ENCODE data around the gene B3GNT9.

The B3GNT9 gene

DNA sequence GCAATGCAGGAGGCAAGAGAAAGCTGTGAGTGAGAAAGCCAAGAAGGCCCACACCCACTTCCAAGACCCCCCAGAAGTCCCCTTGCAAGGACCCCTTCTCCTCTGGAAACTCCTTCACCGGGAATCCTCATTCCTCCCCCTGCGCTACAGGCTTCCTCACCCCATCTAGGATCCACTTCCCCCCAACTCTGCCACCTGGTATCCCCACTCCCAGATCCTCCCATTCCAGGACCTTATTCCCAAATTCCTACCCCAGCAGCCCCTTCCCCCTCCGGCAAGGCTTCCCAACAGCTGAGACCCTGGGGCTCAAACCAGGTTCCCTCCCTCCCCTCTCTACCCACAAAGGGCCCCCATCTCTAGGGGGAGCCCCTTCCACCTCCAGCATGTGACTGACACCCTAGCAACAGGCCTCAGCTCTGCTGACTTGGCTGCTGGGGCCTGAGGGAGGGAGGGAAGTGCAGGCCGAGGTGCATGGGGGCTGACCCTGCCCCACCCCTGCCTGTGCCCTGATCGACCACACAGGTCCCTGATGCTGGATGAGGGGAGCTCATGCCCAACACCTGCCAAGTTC, 15.9 kb upstream of the B3GNT9 start:
- no peak for DNase-seq (ENCODE audit: low read depth)

DNA sequence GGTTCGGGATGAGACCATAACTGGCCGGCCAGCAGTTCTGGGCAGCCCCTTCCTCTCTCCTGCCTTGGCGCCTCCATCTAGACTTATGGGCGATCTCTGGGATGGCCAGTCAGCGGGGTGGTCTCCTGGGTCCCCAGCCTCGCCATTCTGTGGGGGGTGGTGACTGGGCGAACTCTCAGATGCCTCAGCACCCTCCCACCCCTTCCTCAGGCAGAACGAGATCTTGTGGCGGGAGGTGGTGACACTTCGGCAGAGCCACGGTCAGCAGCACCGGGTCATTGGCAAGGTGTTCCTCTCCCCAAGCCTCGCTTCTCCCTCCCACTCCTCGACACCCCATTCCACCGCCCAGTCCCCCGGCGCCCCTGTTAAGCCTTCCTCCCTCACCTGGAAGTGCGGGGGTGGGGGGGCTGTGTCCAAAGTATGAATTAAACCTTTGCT, 15.3 kb upstream of the B3GNT9 start:
- DNase-seq (ENCODE audit: low read depth) = no peak

DNA sequence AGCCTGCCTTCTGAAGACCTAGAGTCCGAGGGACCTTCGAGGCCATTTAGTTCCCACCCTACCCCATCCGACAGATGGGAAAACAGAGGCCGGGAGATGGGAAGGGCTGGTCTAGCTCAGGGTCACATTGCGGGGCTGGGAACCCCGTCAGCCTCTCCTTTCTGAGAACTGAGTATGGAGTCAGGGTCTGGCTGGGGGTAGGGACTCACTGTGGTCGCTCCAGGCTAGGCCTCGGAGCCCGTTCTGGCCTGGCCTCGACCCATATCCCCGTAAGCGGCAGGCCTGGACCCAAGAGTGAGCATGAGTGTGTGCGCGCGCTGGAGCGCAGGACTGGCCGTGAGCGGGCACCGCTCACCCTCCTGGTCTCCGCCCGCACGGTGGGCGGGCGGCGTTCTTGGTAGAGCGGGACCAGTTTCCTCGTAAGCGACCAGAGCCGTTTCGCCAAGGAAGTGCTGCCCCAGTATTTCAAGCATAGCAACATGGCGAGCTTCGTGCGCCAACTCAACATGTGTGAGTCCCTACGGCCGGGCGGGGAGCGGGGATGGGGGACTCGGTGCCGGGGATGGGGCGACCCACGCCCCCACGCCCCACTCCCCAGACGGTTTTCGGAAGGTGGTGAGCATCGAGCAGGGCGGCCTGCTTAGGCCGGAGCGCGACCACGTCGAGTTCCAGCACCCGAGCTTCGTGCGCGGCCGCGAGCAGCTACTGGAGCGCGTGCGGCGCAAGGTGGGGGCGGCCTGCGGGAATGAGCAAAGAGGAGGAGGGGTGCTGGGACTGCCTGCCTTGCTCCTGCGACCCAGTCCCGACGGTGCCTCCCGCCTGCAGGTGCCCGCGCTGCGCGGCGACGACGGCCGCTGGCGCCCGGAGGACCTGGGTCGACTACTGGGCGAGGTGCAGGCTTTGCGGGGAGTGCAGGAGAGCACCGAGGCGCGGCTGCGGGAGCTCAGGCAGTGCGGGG, 14.6 kb upstream of the B3GNT9 start:
- DNase-seq (ENCODE audit: low read depth) = no peak

DNA sequence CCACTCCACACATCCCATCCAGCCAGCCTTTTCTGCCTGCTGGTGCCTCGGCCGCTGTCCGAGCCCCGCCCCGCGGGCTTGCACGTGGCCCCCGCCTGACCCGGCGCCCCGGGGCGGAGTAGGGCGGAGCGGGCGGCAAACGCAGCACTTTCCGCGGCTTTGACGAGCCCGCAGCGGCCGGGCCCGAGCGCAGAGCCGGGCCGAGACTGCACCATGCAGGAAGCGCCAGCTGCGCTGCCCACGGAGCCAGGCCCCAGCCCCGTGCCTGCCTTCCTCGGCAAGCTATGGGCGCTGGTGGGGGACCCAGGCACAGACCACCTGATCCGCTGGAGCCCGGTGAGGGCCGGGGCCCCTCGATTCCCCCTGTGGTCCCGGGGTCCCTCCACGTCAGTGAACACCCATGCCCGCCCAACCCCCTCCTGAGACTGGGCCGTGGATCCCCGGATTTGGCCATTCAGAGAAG, 13.8 kb upstream of the B3GNT9 start, which contains the start of gene HSF4:
HSF4 (plus strand) TSS at position 147 of the 463 bp plus-strand sequence; CDS start at position 214, 67 bp downstream.
- no peak for DNase-seq (ENCODE audit: low read depth)

DNA sequence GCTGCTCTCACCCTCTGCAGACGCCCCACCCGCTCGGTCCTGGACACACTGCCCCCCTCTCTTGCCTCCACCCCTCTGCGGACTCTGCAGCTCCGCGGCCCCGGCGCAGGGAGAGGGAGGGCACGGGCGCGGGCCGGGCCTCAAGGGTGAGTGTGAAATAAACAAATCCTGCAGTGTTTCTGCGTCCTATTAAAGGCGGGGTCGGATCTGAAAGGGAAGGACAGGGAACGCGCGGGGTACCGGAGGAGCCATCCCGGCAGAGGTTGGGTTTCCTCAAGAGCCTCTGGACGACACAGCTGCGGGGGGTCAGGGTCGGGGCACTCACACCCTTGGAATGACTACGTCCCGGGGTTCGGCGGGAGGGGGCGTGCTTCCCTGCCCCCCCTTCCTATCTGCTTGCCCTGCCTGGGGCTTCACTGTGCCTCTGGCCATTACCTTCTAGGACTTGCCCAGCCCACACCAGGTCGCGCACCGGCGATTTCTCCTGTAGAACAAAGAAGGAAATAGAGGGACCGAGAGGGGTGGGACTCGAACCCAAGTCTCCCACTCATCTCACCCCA, 13.3 kb upstream of the B3GNT9 start:
- DNase-seq (ENCODE audit: low read depth) = no peak

DNA sequence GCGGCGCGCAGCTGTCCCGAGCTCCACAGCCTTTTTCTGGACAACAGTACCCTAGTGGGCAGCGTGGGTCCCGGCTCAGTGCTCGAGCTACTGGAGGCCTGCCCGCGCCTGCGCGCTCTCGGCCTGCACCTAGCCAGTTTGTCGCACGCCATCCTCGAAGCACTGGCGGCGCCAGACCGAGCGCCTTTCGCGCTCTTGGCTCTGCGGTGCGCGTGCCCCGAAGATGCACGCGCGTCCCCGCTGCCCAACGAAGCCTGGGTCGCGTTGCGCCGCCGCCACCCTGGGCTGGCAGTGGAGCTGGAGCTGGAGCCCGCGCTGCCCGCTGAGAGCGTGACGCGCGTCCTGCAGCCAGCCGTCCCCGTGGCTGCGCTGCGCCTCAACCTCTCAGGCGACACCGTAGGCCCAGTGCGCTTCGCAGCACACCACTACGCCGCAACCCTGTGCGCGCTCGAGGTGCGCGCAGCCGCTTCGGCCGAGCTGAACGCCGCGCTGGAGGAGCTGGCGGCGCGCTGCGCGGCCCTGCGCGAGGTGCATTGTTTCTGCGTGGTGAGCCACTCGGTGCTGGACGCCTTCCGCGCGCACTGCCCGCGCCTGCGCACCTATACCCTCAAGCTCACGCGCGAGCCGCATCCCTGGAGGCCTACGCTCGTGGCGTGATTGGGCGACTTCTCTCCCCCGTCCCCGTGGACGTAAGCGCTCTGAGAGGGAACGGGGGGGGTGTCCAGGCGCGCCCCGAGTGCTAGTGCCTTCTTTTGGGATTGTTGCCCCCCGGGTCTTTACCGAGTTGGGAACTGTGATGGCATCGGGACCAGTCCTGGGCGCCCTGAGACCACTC, 12.6 kb upstream of the B3GNT9 start:
- no peak for DNase-seq (ENCODE audit: low read depth)

DNA sequence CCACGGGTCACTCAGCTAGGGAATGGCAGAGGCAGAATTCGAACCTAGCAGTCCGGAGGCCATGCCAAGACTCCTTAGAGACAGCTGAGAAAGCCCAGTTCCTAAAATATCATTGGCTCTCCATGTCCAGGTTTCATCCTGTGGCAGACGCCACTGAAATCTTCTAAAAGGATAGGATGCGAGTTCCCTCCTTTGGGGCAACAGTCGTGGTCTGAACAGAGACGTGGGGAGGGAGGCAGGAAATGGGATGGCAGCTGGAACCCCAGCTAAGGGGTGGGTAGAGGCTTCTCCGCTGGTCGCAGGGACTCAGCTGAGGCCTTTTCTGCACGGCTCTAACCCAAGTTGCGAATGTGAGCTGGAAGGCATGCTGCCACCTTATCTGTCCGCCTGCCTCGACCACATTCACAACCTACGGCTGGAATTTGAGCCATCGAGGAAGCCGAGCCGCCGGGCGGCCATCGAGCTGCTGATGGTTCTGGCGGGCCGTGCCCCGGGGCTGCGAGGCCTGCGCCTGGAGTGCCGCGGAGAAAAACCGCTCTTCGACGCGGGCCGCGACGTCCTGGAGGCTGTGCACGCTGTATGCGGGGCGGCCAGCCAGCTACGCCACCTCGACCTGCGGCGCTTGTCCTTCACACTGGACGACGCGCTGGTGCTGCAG, 11.8 kb upstream of the B3GNT9 start:
- no peak for DNase-seq (ENCODE audit: low read depth)

DNA sequence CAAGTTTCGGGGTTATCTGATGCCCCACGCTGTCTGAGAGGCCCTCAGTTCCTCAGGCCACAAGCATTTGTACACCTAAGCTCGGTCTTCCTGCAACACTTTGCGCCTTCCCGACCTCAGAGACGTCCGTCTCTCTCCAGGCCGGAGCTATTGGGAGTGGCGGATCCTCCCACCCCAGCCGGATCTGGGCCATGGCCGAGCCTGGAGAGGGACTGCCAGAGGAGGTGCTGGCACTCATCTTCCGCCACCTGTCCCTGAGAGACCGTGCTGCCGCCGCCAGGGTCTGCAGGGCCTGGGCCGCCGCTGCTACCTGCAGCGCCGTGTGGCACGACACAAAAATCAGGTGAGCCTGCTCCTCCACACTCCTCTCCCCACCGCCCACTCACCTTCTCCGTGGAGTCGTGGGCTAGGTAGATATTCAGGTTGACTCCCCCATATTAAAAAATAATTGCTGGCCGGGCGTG, 10.8 kb upstream of the B3GNT9 start:
- no peak for DNase-seq (ENCODE audit: low read depth)

DNA sequence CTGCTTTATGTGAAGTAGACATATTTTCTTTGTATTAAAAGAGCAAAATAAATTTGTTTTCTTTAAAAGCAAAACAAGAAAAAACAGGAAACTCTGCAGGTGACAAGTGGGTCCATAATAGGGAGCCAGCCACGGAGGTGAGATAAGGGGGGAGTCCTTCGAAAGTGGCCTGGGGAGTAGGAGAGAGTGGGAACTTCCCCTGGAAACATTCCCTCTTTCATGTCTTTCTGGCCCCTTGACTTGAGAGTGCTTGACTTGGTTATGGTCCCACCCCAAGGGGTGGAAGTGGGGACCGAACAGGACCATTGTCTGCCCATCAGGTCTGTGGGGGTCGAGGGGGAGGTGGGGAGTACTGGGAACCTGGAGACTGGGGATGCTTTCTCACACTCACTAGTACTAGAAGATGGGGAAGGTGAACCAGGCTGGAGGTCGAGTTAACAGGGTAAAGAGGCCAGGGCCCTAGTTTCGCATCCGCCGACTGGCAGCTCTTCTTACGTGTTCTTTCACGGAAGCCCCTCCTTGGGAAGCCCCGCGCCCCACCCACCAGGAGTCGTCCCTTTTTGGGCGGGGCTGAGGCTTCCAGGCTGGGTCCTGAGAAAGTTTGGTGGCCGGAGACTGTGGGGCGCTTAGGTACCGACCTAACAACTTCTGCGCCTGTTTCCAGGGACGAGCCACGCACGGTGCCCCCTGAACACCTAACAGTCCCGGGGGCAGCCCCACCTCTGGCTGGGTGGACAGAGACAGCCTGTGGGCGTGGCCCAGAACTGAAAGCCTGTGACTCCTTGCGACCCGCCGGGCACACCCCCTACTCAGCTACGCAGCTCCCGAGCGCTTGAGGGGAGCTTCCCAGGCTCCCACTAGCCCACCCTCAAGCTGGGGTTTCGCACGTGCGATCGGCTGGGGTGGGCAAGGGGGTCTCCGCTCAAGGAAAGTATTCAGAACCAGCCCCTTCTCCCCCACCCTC, 8.1 kb upstream of the B3GNT9 start:
- DNase-seq (ENCODE audit: low read depth) = peak; percentile 71

DNA sequence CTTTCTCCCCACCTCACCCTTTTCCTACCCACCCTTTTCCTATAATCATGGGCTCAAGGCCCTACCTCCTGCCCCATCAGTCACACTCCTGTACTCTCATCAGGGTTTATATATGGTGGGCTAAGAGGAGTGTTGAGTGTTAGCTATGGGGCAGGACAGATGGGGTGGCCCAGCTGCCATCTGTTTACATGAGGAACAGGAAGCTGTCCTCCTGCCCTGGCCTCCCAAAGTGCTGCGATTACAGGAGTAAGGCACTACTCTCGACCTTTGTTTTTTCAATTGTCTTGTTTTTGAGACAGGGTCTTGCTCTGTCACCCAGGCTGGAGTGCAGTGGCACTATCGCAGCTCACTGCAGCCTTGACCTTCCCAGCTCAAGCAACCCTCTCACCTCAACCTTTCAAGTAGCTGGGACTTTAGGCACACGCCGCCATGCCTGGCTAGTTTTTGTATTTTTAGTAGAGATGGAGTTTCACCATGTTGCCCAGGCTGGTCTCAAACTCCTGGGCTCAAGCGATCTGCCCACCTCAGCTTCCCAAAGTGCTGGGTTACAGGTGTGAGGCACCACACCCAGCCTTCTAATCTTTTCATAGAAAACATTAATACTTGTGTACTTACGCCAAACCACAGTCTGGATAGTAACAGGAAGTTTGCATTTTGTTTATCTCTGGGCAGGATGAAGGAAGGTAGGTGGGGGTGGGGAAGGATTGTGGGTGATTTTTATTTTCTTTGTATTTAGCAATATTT, 7.3 kb upstream of the B3GNT9 start:
- no peak for DNase-seq (ENCODE audit: low read depth)

DNA sequence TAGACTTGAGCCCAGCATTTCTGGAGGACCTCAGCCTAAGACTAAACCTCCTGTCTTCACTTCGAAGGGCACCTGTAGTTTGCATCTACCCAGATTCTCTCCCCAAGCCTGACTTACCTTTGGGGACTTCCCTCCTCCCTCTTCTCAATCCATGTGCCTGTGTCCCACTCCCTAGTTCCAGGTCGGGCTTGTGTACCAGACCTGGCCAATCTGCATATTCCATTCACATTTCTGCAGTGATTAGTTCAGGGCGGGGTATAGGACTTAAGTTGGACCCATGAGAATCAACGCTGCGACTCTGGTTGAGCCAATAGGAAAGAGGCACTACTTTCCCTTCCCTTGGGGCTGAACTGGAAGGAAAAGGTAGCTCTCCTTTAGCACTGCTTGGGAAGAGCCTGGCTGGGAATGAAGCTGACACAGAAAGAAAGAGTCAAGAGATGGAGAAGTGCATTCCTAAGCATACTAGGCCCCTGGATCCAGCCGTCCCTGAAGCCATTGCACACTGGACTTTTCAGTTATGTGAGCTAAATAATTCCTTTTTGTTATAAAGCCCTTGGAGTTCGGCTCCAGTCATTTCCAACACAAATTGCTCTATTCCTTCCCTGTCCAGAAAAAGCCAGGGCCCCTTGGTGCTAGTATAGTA, 6.4 kb upstream of the B3GNT9 start:
- DNase-seq (ENCODE audit: low read depth) = no peak

DNA sequence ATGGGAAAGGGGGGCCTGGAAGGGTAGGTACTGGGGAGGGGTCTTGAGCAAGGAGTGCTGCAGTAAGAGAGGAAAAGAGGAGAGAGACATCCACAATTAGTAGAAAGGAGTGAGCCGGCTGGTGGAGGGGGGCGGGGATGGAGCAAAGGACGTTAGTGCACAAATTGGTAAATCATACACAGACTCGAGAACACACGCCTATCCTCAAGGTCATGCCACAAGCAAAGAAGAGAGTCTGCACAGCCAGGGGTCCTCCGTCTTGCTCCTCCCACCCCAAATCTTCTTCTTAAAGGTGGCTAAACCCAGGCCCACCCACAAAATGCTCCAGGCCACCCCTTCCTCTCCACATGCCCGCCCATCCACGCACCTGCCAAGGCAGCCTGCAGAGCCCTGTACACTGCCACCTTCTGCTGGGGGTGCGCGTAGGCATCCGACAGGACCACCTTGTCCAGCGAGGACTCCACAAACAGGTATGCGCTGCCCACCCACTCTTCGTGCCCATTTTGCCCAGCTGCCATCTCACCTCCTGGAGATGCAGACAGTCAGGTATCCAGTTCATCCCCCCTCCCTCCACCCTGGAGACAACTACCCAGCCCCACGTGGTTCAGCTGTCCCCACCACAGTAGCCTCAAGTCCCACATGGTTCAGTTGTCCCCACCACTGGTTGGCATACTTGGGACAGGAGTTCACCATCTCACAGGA, 5.5 kb upstream of the B3GNT9 start:
- DNase-seq (ENCODE audit: low read depth) = no peak

DNA sequence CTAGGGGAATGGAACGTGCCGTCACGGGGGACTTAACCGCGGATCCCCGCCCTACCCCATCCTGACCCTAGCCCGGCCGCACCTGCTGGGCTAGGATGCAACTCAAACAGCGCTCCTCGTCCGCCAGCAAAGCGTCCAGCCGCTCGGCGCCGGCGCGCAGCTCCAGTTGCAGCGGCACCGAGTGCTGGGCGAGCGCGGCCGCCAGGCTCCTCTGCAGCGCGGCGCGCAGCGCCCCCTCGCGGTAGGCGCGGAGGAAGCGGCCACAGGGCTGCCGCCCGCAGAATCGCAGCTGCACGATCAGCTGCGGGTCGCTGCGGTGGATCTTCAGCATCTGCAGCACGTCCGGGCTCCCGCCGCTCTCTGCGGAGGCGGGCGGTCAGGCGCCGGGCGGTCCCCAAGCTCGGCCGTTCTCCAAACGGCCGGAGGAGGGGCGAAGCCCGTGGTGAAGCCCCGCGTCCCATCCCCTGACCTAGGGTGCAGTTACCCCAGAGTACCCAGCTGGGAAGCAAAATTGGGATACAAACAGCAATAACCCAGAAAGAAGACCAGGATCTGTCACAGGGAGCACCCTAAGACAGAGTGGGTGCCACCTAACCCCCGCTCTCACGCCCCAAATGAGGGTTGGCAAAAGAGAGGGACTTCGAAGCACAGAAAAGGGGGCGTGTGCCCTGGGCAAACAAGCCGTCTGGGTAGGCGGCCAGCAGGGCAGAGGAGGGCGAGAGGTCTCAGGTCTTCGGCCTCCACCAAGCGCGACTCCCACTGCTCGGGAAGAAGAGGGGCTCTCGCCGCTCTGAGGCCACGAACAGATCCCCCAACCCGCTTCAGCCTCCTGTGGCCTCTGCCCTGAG, 4.7 kb upstream of the B3GNT9 start:
- DNase-seq (ENCODE audit: low read depth) = peak; percentile 75

DNA sequence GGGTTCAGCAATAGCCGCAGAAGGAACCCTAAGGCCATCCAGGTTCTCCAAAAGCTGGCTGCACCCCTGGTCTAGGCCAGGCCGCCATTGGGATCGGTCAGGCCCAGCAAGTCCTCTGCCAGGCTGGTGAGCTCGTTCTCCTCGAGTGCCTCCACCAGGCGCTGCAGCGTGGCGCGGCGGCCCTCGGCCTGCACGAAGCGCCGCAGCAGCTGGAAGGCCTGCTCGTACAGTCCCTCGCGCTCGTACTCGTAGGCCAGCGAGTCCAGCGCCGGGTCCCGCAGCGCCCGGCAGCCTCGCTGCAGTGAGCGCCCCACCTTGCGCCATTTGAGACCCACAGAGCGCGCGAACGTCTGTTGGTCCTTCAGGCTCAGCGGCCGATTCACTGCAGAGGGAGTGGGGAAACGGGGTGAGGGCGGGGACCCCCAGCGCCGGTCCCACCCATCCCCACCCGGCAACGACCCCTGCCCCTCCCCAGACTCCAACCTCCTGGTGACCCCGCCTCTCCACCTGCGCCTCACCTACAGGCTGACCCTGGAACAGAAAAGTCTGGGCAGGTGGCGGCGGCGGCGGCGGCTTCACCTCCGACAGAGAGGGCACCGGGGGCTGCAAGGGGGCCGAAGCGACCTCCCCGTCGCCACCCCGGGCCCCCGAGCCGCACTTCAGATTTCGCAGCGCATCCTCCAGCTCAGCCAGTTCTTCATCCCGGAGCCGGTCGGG, 3.9 kb upstream of the B3GNT9 start:
- no peak for DNase-seq (ENCODE audit: low read depth)

DNA sequence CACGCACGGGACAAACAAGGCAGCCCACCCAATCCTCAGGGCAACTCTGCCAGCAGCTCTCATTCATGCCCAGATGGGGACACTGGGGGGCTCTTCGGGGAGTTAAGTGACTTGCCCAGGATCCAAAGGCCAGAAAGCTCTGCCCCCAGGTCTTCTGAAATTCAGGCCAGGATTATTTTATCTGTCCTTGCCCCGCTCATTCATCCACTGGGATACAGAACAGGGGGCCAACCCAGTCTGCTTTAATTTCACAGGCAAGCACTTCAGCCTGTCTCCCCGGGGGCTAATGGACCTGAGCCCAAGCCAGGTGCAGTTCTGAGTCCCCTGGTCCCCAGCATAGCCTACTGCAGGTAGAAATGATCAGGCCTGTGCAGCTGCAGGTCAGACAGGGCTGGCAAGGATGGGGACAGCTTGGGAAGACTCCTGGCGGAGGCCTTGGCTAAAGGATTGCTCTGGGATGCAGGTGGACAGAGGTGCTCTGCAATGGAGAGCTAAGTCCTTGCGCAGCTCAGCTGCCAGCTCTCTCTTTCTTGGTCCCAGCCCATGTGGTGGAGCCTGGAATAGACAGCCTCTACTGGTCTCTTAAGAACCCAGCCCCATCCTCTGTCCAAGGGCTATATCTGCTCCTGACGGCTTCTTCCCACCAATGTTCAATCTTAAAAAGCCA, 766 bp upstream of the B3GNT9 start:
- no peak for DNase-seq (ENCODE audit: low read depth)
